Left lung (tissue), 10 donors: ENCODE measurements around the gene CHST13. TPM values are rescaled to one million over a fixed set of nuclear protein-coding genes. Genes with fewer than 3 reads are reported as not detected.

ENCODE experiments used
- ATAC-seq: fragments of 200-7000 bp; cut with Tn5 transposase; one replicate; pipeline ENCODE4 v1.9.1; 2020; ENCODE audit warnings: moderate library complexity
- DNase-seq, 4 donors: peaks; one replicate each; pipeline ENCODE4 v3.0.0-alpha.2; 2013 to 2020
- H3K27ac ChIP-seq, 2 donors: fragments of 200-600 bp; sonication (generic) in 1 of 2; one replicate each; pipeline versions ENCODE4 v1.5.0 to v1.8.0; 2020 to 2021
- H3K27me3 ChIP-seq, 2 donors: fragments of 200-600 bp; sonication (generic) in 1 of 2; one replicate each; pipeline versions ENCODE4 v1.5.0 to v1.8.0; 2020 to 2021
- H3K36me3 ChIP-seq, 2 donors: fragments of 200-600 bp; sonication (generic) in 1 of 2; one replicate each; pipeline versions ENCODE4 v1.5.0 to v1.8.0; 2020 to 2021
- H3K4me1 ChIP-seq, 2 donors: fragments of 200-600 bp; one replicate each; pipeline ENCODE4 v1.8.0; 2021
- H3K4me3 ChIP-seq, 2 donors: fragments of 200-600 bp; sonication (generic) in 1 of 2; one replicate each; pipeline versions ENCODE4 v1.5.0 to v1.8.0; 2020 to 2021; ENCODE audit warnings: mild to moderate bottlenecking in 1 of 2
- H3K9me3 ChIP-seq, 2 donors: fragments of 200-600 bp; sonication (generic) in 1 of 2; one replicate each; pipeline versions ENCODE4 v1.5.0 to v1.8.0; 2020 to 2021
- CTCF ChIP-seq, 2 donors: fragments of 200-600 bp; sonication (generic) in 1 of 2; IDR thresholded peaks; one replicate each; pipeline versions ENCODE4 v1.5.0 to v1.8.0; 2021; ENCODE audit warnings: antibody characterized with exemption in 2 of 2
- intact Hi-C, 2 donors: fragments of 100-400 bp; cut with DNase I; formaldehyde crosslinking; loops; one replicate each; pipeline versions ENCODE4 v1.11.2 to v1.14.2; 2022
- polyA plus RNA-seq, 6 donors: library from polyadenylated mRNA; unstranded; fragments of 120-200 nt; gene quantifications; one replicate each; pipeline ENCODE4 v1.2.1, GENCODE V29; 2013; ENCODE audit not compliant: insufficient read length in 6 of 6
- total RNA-seq, 2 donors: library from RNA; stranded (reverse); fragmentation: NEBNext Ultra II Directional; extraction: Animal tissue kit (Norgen Biotek cat#: 25700); gene quantifications; one replicate each; pipeline ENCODE4 v1.2.1, GENCODE V29; 2021
- donor health status: DM: no; HTN: yes; CAD: no.
- donor health status: DM: no; HTN: no; CAD: no.

Gene CHST13
- total and polyA plus RNA-seq, 8 donors: 0.11 to 3.0 (median 0.24) TPM

DNA sequence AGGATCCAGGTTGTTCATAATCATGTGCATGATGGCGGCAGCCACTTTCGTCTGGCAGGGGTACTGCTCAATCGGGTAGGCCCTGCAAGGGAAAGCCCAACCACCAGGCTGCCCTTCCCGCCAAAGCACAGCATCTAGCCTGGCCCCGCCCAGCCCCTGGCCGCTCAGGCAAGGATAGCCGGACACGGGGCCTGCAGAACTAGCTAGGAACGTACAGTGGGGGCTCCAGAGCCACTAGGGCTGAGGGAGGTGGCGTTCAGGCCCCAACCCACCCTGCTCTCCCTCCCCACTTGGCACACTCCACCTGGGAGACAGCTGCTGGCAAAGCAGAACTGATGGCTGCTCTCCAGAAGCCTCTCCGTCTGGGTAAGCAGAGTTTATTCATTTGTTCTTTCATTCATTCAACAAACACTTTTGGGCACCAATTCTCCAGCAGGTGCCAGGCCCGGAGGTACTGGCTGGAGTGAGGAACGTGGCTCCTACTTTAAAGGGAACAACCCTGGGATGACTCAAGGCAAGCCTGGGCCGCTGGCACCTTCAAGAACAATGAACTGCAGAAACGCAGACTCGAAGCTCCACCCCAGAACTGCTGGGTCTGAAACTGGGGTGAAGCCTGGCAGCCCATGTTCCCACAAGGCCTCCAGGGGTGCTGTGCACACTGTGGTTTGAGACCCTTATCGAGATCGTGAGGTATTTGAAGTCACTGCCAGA is 14.2 kb upstream of the CHST13 start:
- intact Hi-C loops: no loop called here
- Histone ChIP-seq H3K27me3 (peaks cover 0 to 6% of the 10 kb centered on the region in 2 donors), H3K27ac (no peak overlapping the region), H3K9me3 (no peaks in the 10 kb centered on the region), H3K36me3 (no peaks in the 10 kb centered on the region), H3K4me3 (no peak overlapping the region), H3K4me1 (no peaks in the 10 kb centered on the region)
- ATAC-seq (no peak), DNase-seq (peak in 2 of 4 donors; percentile 29 to 68)
- TF ChIP-seq CTCF (IDR thresholded peaks at IDR 0.05): no peak

GRCh38 chr3:126510308-126510910 is 13.5 kb upstream of the CHST13 start:
- ATAC-seq (no peak), DNase-seq (peak in 2 of 4 donors; percentile 23 to 67)
- H3K27me3 ChIP-seq: no peaks in the 10 kb centered on the region
- no peaks in the 10 kb centered on the region for H3K9me3 ChIP-seq
- H3K4me3 ChIP-seq: no peak overlapping the region
- H3K4me1 ChIP-seq: no peaks in the 10 kb centered on the region
- H3K27ac ChIP-seq: no peak overlapping the region
- H3K36me3 ChIP-seq: no peaks in the 10 kb centered on the region
- intact Hi-C loops: no loop called here
- no peak for TF ChIP-seq CTCF (IDR thresholded peaks at IDR 0.05)

DNA sequence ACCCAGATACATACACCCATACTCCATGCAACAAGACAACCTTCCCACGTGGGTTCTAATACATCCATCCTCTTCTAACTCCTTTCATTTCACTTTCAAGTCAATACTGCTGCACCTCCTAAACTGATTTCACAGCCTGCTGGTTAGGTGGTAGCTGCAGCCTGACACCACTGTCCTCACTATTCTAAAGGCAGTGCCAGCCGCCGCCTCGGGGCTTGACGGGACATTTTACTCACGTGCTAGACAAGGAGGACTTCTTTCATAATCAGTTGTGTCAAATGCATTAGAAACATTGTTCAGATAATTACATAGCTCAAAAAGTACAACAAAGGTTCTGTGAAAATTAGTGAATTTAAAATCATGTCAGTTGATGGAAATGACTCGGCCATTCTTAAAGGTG is 12.7 kb upstream of the CHST13 start:
- H3K27me3 ChIP-seq: no peaks in the 10 kb centered on the region
- TF ChIP-seq CTCF (IDR thresholded peaks at IDR 0.05): no peak
- no peak overlapping the region for H3K27ac ChIP-seq
- intact Hi-C loops: no loop called here
- H3K9me3 ChIP-seq: no peaks in the 10 kb centered on the region
- DNase-seq (peak in 1 of 4 donors; percentile 58), ATAC-seq (no peak)
- no peaks in the 10 kb centered on the region for H3K36me3 ChIP-seq
- no peak overlapping the region for H3K4me3 ChIP-seq
- H3K4me1 ChIP-seq: no peaks in the 10 kb centered on the region

DNA sequence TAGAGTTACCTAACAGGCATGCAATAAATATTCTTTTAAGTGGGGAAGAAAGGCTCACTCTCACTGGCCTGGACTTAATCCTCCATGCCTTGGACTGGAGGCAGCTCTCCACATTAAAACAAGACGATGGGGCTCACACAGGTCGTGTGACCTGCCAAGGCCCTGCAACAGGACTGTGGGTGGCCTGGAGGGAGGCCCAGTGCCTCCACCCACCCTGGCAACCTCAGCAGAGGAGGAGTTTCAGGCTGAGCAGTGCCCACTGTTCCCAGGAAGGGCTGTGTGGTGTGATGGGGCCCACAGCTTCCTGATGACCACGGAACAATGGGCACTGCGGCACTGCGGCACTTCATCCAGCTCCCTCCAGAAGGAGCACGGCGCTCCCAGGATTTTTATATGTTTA is 11.9 kb upstream of the CHST13 start:
- H3K36me3 ChIP-seq: no peaks in the 10 kb centered on the region
- no peak overlapping the region for H3K4me3 ChIP-seq
- intact Hi-C loops: no loop called here
- peak in 2 of 4 donors; percentile 8 to 24 for DNase-seq
- no peaks in the 10 kb centered on the region for H3K9me3 ChIP-seq
- H3K27ac ChIP-seq: no peak overlapping the region
- ATAC-seq: no peak
- no peak for TF ChIP-seq CTCF (IDR thresholded peaks at IDR 0.05)
- no peaks in the 10 kb centered on the region for H3K27me3 ChIP-seq
- no peaks in the 10 kb centered on the region for H3K4me1 ChIP-seq

- H3K4me1 ChIP-seq: no peaks in the 10 kb centered on the region
- H3K4me3 ChIP-seq: no peak overlapping the region
- peak in 2 of 4 donors; percentile 12 to 72 for DNase-seq
- peaks cover 0 to 10% of the 10 kb centered on the region in 2 donors for H3K27me3 ChIP-seq
- H3K27ac ChIP-seq: no peak overlapping the region
- H3K9me3 ChIP-seq: no peaks in the 10 kb centered on the region
- TF ChIP-seq CTCF (IDR thresholded peaks at IDR 0.05): no peak
- intact Hi-C loops: no loop called here
- ATAC-seq: no peak
- no peaks in the 10 kb centered on the region for H3K36me3 ChIP-seq
These were observed 10.9 kb upstream of the CHST13 start for GRCh38 chr3:126512916-126513650.
